SU-DHL-6 (cell line): ENCODE measurements around the gene IFI27L1.

Experiments used
- H2AFZ ChIP-seq: fragments of 200-600 bp; sonication (generic); 2 replicates; pipeline ENCODE4 v1.6.1; 2014; ENCODE audit warnings: low read depth, mild to moderate bottlenecking, moderate library complexity, mixed read lengths, antibody characterized with exemption, low read length; ENCODE audit not compliant: severe bottlenecking
- H3F3A ChIP-seq: fragments of 200-600 bp; shearing (Covaris generic); 2 replicates; pipeline ENCODE4 v1.6.0; 2016; ENCODE audit warnings: antibody characterized with exemption, mild to moderate bottlenecking; ENCODE audit not compliant: insufficient read depth
- H3K27ac ChIP-seq: fragments of 200-600 bp; sonication (generic); 2 replicates; pipeline ENCODE4 v1.5.1; 2016; ENCODE audit warnings: low read depth, mild to moderate bottlenecking, low read length, moderate library complexity, mixed read lengths
- H3K27me3 ChIP-seq: fragments of 200-600 bp; sonication (generic), shearing (Covaris generic); 2 replicates; pipeline ENCODE4 v1.6.0; 2014; ENCODE audit warnings: mild to moderate bottlenecking, low read length
- H3K36me3 ChIP-seq: fragments of 200-600 bp; sonication (generic); 2 replicates; pipeline ENCODE4 v1.6.1; 2014; ENCODE audit warnings: mild to moderate bottlenecking, low read length, mixed read lengths
- H3K4me2 ChIP-seq: fragments of 300-600, 200-600 bp; shearing (Covaris generic), sonication (generic); 2 replicates; pipeline ENCODE4 v1.6.0; 2014; ENCODE audit warnings: low read length, low read depth, mild to moderate bottlenecking; ENCODE audit not compliant: poor library complexity, severe bottlenecking
- H3K4me3 ChIP-seq: fragments of 200-600 bp; sonication (generic); 2 replicates; pipeline ENCODE4 v1.5.1; 2014; ENCODE audit warnings: antibody characterized with exemption, low read length, mild to moderate bottlenecking, mixed read lengths; ENCODE audit not compliant: insufficient read depth, poor library complexity, severe bottlenecking
- H3K79me2 ChIP-seq: fragments of 200-600 bp; sonication (generic); 2 replicates; pipeline ENCODE4 v1.6.1; 2014; ENCODE audit warnings: mild to moderate bottlenecking, low read length, moderate library complexity; ENCODE audit not compliant: insufficient read depth
- H3K9ac ChIP-seq: fragments of 200-600 bp; sonication (generic); 2 replicates; pipeline ENCODE4 v1.7.0; 2014; ENCODE audit warnings: mild to moderate bottlenecking, low read length
- H3K9me2 ChIP-seq: fragments of 200-600 bp; sonication (generic); replicated peaks from 2 replicates; pipeline ENCODE4 v1.6.1; 2014; ENCODE audit warnings: low read length; ENCODE audit not compliant: insufficient read depth
- H3K9me3 ChIP-seq: fragments of 200-600 bp; sonication (generic); 2 replicates; pipeline ENCODE4 v1.6.1; 2014; ENCODE audit warnings: low read length, mixed read lengths; ENCODE audit not compliant: insufficient read depth
- H4K20me1 ChIP-seq: fragments of 200-600 bp; sonication (generic); 2 replicates; pipeline ENCODE4 v1.6.1; 2014; ENCODE audit warnings: low read depth, mild to moderate bottlenecking, antibody characterized with exemption, low read length, moderate library complexity, mixed read lengths
- CTCF ChIP-seq: fragments of 200-600 bp; sonication (generic); IDR thresholded peaks from one replicate; pipeline ENCODE4 v1.5.1; 2017; ENCODE audit warnings: antibody characterized with exemption, mild to moderate bottlenecking, low read length, moderate library complexity; ENCODE audit not compliant: insufficient read depth, poor library complexity, severe bottlenecking
- EZH2phosphoT487 ChIP-seq: fragments of 200-600 bp; sonication (generic), shearing (Covaris generic); conservative IDR thresholded peaks from 2 replicates; pipeline ENCODE4 v1.6.1; 2018; ENCODE audit warnings: mild to moderate bottlenecking, antibody characterized with exemption, low read length, moderate library complexity, mixed read lengths

Gene IFI27L1

DNA sequence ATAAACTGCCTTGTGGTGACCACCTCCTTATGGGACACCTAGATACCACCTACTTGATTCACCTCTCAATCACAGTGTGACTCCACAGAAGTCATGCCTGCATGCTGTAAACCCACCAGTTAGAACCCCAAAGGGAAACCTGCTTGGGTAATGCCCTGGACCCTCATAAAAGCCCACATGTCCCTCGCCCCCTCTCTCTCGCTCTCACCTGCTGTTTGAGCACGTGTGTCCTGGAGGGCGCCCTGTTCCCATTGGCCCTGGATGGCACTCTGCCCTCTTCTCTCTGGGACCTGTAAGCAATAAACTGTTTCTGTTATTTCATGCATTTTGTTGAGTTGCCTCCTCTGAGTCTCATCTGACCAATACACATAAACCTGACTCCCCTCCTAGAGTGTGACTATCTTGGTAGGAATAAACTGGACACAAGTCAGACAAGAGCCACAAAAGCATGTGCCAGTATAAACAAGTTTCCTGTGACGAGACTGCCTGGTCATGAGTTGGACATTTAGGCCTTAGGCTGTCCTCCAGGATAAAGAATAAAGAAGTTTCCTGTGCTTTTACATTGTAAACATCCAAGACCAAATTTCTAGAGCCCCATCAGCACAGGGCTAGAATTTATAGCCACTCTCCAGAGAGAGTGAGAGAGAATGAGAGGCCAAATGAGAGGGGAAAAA is 39.7 kb downstream of the IFI27L1 start:
- 0 out of 2 replicates have a peak, but pooled peaks cover 5% of the 10 kb centered on the region for H3K9me3 ChIP-seq
- TF ChIP-seq CTCF: no peak
- no peak for TF ChIP-seq EZH2phosphoT487
- no peak overlapping the region for H3K27ac ChIP-seq
- no peaks in the 10 kb centered on the region for H4K20me1 ChIP-seq
- no peaks in the 10 kb centered on the region for H3K9me2 ChIP-seq
- H3K36me3 ChIP-seq: no peaks in the 10 kb centered on the region
- H3K27me3 ChIP-seq: no peaks in the 10 kb centered on the region
- H3K9ac ChIP-seq: no peak overlapping the region
- no peak overlapping the region for H2AFZ ChIP-seq
- H3K4me2 ChIP-seq: no peak overlapping the region
- no peak overlapping the region for H3K4me3 ChIP-seq
- H3F3A ChIP-seq: no peaks in the 10 kb centered on the region
- no peaks in the 10 kb centered on the region for H3K79me2 ChIP-seq

DNA sequence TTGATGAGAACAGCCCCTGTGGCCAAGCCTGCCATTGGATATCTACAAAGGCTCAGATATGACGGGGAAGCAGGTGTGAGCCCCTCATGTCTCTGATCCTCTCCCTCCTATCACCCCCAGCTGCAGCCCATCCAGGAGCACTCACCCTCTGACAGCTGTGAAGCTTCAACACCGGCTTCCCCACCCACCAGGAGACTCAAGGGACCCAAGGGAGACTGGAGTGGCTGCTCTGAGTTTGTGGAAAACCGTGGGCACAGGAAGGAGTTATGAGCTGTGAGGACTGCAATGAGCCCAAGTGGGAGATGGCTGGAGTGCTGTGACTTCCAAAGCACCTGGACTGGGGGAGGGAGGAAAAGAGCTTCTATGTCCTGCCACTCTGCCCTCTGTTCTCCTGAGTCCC is 40.4 kb downstream of the IFI27L1 start:
- no peak overlapping the region for H3K27ac ChIP-seq
- TF ChIP-seq CTCF (no peak), EZH2phosphoT487 (no peak)

GRCh38 chr14:94122438-94122837 is 41.3 kb downstream of the IFI27L1 start:
- no peaks in the 10 kb centered on the region for H3F3A ChIP-seq
- H2AFZ ChIP-seq: no peak overlapping the region
- TF ChIP-seq EZH2phosphoT487: no peak
- no peaks in the 10 kb centered on the region for H3K36me3 ChIP-seq
- H3K9ac ChIP-seq: no peak overlapping the region
- no peak overlapping the region for H3K27ac ChIP-seq
- H3K9me2 ChIP-seq: no peaks in the 10 kb centered on the region
- H3K79me2 ChIP-seq: no peaks in the 10 kb centered on the region
- no peaks in the 10 kb centered on the region for H4K20me1 ChIP-seq
- H3K4me2 ChIP-seq: no peak overlapping the region
- H3K4me3 ChIP-seq: no peak overlapping the region
- H3K9me3 ChIP-seq: 0 out of 2 replicates have a peak, but pooled peaks cover 5% of the 10 kb centered on the region
- H3K27me3 ChIP-seq: no peaks in the 10 kb centered on the region

More for the DNA sequence above, 40.4 kb downstream of the IFI27L1 start:
- H4K20me1 ChIP-seq: no peaks in the 10 kb centered on the region
- no peak overlapping the region for H3K9ac ChIP-seq
- 0 out of 2 replicates have a peak, but pooled peaks cover 5% of the 10 kb centered on the region for H3K9me3 ChIP-seq
- H3F3A ChIP-seq: no peaks in the 10 kb centered on the region
- H3K27me3 ChIP-seq: no peaks in the 10 kb centered on the region
- H2AFZ ChIP-seq: no peak overlapping the region
- no peak overlapping the region for H3K4me2 ChIP-seq
- H3K36me3 ChIP-seq: no peaks in the 10 kb centered on the region
- no peak overlapping the region for H3K4me3 ChIP-seq
- no peaks in the 10 kb centered on the region for H3K79me2 ChIP-seq
- H3K9me2 ChIP-seq: no peaks in the 10 kb centered on the region

DNA sequence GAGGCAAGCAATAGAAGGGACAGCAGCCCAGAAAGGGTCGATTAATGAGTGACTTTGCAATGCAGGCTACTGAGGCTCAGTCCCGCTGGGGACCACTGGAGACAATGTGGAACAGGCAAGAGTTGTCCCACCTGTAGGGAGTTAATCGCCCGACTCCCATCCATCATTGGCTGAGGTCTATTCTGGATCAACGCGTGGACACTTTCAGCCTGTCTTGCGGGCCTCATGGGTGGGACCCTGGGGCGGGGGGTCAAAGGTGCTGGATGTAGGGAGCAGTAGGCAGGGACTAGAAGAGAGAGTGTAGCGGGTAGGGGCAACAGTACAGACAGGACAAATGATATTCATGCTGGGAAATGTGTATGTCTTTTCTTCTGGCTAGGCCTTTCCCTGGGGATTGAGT is 42.2 kb downstream of the IFI27L1 start:
- Histone ChIP-seq H3K4me2 (no peak overlapping the region), H3K27ac (no peak overlapping the region), H3K79me2 (no peaks in the 10 kb centered on the region), H4K20me1 (no peaks in the 10 kb centered on the region), H3K36me3 (no peaks in the 10 kb centered on the region), H2AFZ (no peak overlapping the region), H3K9me3 (0 out of 2 replicates have a peak, but pooled peaks cover 5% of the 10 kb centered on the region), H3K9me2 (no peaks in the 10 kb centered on the region), H3K9ac (no peak overlapping the region), H3F3A (no peaks in the 10 kb centered on the region), H3K27me3 (no peaks in the 10 kb centered on the region), H3K4me3 (no peak overlapping the region)
- TF ChIP-seq EZH2phosphoT487: no peak
- no peak for TF ChIP-seq CTCF
